Suprapubic skin (tissue), 4 donors: ENCODE measurements around the gene ACAD10.

Experiments
- POLR2A ChIP-seq, 2 donors: fragments of 450-650 bp; IDR thresholded peaks; one replicate each; pipeline ENCODE4 v1.6.1; 2017; ENCODE audit warnings: antibody characterized with exemption in 2 of 2, mild to moderate bottlenecking in 2 of 2, moderate library complexity in 2 of 2
- POLR2AphosphoS5 ChIP-seq, 3 donors: sonication (generic); formaldehyde crosslinking; IDR thresholded peaks; one replicate each; pipeline ENCODE4 v1.6.1; 2017; ENCODE audit warnings: antibody characterized with exemption in 3 of 3
- TF ChIP-seq, protein P1 (sequence below), 2 donors: fragments of 200-600 bp in 1 of 2; fragments of 450-650 bp in 1 of 2; sonication (generic) in 1 of 2; IDR thresholded peaks; one replicate each; pipeline ENCODE4 v1.5.1; 2016 to 2019; ENCODE audit warnings: antibody characterized with exemption in 2 of 2, mild to moderate bottlenecking in 1 of 2, moderate library complexity in 1 of 2

GRCh38 chr12:111791507-111791906 is 105.7 kb downstream of the ACAD10 start:
- TF ChIP-seq POLR2AphosphoS5 (IDR thresholded peaks at IDR 0.05): no peak
- TF ChIP-seq, protein P1, sequence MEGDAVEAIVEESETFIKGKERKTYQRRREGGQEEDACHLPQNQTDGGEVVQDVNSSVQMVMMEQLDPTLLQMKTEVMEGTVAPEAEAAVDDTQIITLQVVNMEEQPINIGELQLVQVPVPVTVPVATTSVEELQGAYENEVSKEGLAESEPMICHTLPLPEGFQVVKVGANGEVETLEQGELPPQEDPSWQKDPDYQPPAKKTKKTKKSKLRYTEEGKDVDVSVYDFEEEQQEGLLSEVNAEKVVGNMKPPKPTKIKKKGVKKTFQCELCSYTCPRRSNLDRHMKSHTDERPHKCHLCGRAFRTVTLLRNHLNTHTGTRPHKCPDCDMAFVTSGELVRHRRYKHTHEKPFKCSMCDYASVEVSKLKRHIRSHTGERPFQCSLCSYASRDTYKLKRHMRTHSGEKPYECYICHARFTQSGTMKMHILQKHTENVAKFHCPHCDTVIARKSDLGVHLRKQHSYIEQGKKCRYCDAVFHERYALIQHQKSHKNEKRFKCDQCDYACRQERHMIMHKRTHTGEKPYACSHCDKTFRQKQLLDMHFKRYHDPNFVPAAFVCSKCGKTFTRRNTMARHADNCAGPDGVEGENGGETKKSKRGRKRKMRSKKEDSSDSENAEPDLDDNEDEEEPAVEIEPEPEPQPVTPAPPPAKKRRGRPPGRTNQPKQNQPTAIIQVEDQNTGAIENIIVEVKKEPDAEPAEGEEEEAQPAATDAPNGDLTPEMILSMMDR (IDR thresholded peaks at IDR 0.05): no peak
- no peak for TF ChIP-seq POLR2A (IDR thresholded peaks at IDR 0.05)
